PC-3 (cell line): ENCODE results near the gene BHLHA15.

Source experiments
- CTCF ChIP-seq: fragments of 300-600 bp; sonication (generic); conservative IDR thresholded peaks from 2 replicates; pipeline ENCODE4 v1.5.1; 2017; ENCODE audit warnings: antibody characterized with exemption, low read depth, mild to moderate bottlenecking, low read length
- EZH2 ChIP-seq: fragments of 300-600 bp; sonication (generic); IDR thresholded peaks from one replicate; pipeline ENCODE4 v1.6.1; 2017; ENCODE audit warnings: antibody characterized with exemption, mild to moderate bottlenecking, low read length; ENCODE audit not compliant: unreplicated experiment
- EZH2phosphoT487 ChIP-seq: fragments of 300-600 bp; sonication (generic); IDR thresholded peaks from 2 replicates; pipeline ENCODE4 v1.6.1; 2018; ENCODE audit warnings: mild to moderate bottlenecking, antibody characterized with exemption, low read length, borderline replicate concordance

- no peak for TF ChIP-seq CTCF
- no peak for TF ChIP-seq EZH2phosphoT487
- no peak for TF ChIP-seq EZH2
Measured at GRCh38 chr7:98233219-98234070, 22.2 kb downstream of the BHLHA15 start.
